HG02571 (cell line): Measurements from ENCODE around the gene YIF1B.

ENCODE experiments used
- ATAC-seq: cut with Tn5 transposase; IDR thresholded peaks from one replicate; pipeline ENCODE4 v1.9.1; 2021; ENCODE audit warnings: mild to moderate bottlenecking, moderate library complexity; ENCODE audit not compliant: unreplicated experiment

Gene YIF1B

DNA sequence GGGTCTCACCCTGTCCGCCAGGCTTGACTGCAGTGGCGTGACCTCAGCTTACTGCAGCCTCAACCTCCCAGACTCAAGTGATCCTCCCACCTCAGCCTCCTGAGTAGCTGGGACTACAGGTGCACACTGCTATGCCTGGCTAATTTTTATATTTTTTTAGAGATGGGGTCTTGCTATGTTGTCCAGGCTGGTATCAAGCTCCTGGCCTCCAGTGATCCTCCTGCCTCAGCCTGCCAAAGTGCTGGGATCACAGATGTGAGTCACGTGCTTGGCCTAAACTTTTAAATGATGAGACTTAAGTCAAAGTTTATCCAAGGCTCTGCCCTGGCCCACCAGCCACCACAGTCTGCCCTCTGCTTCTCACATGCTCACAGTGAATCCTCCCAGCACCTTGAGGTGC is 9.5 kb downstream of the YIF1B start:
- no peak for ATAC-seq

DNA sequence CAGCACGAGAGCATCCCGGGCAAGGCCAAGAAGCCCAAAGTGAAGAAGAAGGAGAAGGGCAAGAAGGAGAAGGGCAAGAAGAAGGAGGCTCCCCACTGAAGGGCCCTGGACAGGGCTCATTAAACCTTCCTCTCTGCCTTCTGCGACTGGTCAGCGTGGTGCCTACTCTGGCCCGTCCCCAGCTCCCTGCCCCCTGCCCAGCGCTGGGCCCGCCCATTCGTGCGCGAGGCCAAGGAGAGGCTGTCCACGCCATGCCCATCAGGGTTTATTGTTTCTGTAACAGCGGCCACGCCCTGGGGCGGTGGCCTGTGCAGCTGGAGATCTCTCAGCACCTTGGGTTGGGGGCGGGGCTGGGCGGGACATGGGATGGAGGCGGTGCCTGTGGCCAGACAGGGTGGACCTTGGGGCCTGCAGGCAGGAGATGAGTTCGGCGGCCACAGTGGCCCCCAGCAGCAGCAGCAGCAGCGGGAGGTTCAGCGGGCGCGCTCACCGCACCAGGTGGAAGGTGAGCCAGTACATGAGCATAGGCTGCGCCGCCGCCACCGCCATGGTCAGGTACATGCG is 10.8 kb downstream of the YIF1B start:
- no peak for ATAC-seq

DNA sequence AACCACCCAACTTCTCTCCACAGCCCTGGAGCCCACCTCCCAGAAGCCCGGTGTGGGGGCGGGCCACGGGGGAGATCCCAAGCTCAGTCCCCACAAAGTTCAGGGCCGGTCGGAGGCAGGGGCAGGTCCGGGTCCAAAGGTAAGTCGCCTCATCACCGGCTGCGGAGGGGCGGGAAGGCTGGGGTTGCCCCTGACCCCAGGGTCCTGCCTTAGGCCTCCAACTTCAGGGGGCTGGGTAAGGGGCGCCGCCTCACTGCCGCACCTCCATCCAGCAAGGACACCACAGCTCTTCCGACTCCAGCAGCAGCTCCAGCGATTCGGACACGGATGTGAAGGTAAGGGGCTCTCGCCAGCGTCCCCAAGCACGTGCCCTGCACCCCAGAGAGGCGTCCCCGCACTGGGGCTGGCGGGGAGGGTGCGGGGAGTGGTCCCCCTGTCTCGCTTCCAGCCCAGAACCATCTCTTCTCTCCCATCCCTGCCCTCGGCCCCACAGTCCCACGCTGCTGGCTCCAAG is 11.3 kb downstream of the YIF1B start:
- no peak for ATAC-seq

DNA sequence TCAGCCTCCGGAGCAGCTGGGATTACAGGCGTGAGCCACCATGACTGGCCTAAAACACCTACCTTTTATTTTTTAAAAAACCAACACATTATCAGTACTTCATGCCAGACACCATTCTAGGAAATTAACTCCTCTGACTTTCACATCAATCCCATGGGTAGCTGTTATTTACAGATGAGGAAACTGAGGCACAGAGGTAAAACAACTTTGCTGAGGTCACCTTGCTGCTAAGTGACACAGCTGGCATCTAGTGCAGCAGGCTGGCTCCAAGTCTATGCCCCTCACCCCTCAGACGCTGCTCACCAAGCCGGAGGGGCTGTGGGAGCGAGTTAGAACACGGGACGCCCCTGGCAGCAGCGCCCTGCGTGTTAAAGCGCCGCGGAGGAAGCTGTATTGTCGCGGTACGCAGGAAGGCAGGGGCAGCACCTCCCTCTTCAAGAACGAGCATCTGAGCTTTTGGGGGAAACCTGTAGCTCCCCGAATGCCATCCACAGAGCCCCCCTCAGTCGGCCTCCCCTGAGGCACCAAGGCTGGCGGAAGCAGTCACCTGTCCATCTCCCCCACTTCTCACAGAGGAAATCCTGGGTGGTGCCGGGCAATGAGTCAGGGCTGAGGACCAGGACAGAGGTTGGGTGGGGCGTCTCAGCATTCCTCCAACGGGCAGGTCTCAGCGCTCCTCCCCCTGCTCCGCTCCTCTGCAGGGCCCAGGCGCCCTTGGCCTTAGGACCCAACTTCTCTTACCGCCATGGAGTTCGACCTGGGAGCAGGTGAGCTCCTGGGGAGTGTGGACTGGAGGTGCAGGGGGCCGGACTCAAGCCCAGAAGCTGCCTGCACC is 12.0 kb downstream of the YIF1B start, which contains the start of gene C19orf33:
Gene C19orf33 (plus strand): TSS at position 735 of the 835 bp plus-strand sequence. CDS start 11 bp downstream, at position 746.
- no peak for ATAC-seq

DNA sequence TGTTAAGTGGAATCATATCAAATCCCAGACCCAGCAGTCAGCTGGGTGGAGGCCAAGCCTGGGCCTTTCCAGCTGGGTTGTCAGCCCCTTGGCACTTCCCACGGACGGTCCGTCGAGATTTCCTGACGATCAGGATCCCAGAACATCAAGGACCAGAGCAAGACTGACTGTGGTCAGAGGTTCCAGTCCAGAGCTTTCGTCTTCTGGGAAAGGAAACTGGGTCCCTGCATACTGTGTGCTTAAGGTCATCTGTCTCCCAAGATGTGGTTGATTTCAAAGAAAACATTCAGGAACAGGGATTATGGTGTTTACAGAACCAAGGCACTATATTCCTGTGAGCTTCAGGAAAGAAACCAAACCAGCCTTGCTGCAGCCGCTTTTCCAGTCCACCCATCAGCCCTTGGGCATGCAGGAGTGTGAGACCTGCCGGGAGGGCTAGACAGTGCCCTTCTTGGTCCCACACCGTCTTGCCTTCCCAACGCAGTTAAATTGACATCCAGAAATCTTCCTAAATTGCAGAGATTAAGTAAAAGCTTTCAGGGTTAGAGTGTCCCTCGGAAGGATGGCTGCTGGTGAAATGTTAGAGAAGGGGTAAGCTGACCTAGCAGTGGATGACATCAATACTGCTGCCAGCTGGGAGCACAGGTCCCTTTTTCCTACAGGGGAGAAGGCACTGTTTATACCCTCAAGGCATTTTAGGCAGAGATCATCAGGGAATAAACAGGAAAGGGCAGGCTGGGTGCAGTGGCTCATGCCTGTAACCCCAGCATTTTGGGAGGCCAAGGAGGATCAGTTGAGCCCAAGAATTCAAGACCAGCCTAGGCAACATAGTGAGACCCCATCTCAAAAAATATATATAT is 16.7 kb downstream of the YIF1B start:
- no peak for ATAC-seq

DNA sequence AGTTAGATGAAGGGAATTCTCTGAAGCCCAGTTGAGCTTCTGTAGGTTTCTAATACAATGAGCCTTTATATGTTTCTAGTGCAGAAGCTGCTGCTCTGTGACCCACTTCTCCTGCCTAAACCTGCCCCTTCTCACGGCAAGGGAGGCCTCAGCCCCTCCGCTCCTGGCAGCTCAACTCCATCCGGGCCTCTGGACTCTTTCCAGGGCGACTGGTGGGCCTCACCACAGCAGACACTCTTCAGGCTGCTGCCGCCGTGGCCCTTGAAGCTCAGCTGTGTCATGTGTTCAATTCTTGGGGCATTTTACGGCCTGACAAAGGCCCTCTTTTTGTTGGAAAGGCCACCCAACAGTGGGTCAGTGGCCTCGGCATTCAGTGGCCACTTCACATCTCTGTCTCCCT is 21.7 kb downstream of the YIF1B start:
- no peak for ATAC-seq

DNA sequence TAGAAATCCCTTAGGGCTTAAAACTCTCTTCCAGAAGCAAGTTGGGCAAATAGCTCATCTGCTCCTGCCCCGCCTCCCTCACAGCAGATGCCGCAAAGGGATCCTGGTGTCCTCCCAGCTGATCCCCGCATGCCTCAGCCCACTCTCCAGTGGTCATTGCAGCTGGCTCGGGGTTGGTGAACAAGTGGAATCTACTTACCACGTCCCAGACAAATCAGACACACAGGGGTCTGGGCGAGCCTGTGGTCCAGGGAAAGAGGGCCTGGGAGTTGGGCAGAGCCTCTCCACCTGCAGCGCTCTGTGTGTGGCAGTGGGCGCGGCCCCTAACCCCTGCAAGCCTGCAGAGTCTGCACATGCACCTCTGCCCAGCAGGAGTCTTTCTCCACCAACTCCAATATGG is 22.5 kb downstream of the YIF1B start:
- no peak for ATAC-seq

DNA sequence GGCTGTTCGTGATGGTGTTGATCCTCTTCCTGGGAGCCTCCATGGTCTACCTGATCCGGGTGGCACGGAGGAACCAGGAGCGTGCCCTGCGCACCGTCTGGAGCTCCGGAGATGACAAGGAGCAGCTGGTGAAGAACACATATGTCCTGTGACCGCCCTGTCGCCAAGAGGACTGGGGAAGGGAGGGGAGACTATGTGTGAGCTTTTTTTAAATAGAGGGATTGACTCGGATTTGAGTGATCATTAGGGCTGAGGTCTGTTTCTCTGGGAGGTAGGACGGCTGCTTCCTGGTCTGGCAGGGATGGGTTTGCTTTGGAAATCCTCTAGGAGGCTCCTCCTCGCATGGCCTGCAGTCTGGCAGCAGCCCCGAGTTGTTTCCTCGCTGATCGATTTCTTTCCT is 23.9 kb downstream of the YIF1B start:
- no peak for ATAC-seq

DNA sequence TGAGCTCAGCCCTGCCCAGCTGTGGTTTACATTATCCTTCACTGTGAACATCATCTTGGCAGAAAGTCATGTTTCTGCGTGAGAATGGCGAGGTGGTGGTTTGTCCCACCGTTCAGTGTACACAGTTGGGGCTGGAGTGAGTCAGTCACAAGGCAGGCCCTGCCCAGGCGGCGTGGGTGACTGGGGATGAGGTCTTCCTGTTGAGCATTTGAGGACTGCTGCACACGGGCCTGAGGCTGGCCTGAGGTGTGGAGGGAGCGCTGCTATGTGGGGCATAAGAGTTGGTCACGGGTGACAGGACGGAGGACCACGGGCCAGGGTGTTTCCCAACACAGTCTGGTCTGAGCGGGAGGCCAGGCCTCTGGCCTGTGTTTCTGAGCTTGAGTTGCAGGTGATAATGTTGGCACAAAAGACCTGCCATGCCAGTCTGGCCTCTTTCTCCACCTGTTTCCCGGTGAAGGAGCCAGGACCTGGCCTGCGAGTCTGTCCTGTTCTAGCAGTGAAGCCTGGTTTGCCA is 25.1 kb downstream of the YIF1B start:
- no peak for ATAC-seq

DNA sequence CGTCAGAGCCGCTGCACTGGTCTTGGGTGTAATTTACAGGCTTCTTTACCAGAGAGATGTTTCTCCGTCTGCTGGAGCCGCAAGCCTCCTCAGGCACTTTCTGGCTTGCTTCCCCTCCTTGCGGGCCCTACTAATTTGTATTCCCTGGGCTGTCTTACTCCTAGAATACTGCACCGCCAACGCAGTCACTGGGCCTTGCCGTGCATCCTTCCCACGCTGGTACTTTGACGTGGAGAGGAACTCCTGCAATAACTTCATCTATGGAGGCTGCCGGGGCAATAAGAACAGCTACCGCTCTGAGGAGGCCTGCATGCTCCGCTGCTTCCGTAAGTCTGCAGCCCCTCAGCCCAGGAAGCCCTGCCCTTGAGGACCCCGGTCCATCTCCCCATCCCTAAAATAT is 25.8 kb downstream of the YIF1B start:
- no peak for ATAC-seq

DNA sequence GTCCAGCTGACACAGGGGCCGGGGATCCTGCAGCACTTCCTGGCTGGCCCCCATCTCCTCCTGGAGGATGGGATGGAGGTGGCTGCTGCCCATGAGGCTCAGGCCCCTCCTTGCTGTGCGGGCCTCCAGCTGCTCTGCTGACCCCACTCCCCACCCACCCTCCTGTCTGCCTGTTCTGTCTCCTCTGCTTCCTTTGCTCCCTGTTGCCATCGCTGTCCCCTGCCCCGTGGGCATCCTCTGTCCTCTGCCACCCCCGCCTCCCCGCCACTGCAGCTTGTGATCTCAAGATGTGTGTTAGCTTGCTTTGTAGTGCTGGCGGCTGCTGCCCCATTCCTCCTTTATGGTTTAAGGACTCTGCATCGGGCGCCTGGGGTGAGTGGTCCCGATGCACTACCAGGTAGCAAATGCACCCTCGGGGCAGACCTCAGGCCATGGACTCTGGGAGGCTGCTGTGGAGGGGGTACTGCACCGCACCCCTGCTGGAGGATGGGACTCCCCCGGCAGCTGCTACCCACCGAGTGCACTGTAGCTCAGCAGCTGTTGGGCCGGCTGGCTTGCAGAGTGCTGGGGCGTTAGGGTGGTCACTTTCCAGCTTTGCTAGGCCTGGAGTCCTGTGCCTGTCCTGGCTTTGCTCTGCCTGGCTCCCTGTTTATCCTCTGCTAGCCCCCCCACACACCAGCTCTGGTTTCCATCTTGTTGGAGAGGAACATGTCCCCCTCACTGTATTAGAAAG is 27.5 kb downstream of the YIF1B start:
- no peak for ATAC-seq

DNA sequence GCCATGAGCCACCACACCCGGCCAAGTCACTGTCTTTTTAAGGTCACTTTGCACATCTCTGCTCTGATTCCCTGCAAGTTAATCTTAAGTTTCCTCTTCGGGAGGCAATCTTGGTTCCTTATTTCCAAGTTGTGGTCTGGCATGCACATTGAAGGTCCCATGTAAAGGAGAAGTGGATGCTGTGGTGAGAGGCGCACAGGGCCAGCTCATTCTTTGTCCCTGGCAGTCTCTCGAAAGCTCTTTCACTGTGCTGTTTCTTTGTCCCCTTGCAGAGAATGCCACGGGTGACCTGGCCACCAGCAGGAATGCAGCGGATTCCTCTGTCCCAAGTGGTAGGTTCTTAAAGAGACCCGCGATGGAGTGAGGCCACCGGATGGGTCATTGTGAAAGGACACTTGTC is 28.1 kb downstream of the YIF1B start:
- ATAC-seq = no peak

DNA sequence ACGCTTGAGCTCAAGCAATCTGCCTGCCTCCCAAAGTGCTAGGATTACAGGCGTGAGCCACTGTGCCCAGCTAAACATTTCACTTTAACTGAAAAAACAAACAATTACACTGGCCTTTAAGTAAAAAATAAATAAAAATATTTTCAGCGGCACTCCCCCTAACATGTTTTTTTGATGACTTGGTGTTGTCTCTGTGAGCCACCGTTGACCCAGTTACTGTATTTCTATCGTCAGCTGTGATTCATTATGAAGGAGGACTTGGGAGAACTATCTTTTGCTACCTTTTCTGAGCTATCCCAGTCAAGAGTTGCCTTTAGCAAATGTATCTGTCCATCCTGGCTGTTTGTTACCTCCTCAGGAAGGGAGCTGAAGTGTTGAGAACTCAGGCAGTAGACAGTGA is 30.2 kb downstream of the YIF1B start:
- ATAC-seq = no peak

DNA sequence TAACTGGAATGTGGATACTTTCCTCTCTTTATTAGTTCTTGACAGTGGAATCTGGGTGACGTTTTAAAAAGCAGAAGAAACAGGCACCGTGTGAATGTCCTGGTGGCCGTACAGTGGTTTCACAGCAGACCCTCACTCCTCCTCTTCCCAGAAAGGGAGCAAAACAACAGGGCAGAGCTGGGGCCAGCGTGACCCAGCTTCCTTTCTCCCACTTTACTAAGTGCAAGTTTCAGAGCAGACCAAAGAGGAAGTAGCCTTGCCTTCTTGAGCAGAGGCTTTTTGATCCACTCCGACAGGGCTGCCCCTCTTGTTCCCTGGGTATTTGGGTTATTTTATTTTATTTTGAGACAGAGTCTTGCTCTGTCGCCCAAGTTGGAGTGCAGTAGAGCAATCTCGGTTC is 31.3 kb downstream of the YIF1B start:
- ATAC-seq = no peak

DNA sequence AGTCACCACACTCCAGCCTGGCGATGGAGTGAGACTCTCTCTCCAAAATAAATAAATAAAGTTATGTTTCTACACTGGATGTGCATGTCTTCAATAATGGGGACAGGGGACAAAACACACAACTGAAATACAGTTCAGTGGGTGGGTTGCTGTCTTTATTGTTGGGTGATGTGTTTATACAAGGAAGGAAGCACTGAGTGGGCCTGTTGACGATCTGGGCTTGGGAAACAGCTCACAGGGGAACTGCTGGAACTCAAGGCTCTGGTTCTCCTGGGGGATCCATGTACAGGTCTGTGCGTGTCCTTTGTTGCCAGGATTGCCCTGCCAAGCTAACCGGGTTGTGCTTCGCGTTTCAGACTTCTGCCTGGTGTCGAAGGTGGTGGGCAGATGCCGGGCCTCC is 32.5 kb downstream of the YIF1B start:
- no peak for ATAC-seq

DNA sequence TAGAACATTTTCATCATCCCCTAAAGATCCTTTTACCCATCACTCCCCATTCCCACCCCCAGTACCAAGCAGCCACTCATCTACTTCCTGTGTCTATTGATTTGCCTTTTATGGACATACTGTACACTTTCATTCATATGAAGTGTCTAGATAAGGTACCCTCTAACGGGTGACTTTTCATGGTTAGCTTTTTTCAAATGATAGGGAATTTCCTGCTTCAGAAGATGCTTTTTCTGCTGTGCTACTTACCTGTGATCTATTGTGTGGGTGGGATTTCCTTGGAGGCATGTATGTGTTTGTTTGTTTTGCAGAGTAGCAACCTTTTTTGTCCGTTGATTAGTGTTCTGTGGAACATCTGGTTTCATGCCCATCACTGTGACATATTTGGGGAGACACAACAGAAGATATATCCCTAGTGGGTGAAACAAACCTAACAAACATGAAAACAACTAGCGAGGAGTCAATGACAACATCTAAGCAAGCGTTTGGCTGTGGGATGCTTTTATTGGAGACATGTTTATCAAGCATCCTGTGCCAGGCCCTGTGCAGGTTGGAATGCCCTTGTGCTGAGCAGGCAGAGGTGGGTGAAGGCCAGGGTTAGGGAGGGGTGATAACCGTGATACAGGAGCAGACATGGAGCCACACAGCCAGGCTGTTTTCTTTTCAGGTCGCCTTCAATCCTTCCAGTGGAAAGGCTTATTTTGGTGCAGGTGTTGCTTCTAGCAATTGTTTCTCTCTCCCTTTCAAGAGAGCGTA is 33.8 kb downstream of the YIF1B start:
- no peak for ATAC-seq

DNA sequence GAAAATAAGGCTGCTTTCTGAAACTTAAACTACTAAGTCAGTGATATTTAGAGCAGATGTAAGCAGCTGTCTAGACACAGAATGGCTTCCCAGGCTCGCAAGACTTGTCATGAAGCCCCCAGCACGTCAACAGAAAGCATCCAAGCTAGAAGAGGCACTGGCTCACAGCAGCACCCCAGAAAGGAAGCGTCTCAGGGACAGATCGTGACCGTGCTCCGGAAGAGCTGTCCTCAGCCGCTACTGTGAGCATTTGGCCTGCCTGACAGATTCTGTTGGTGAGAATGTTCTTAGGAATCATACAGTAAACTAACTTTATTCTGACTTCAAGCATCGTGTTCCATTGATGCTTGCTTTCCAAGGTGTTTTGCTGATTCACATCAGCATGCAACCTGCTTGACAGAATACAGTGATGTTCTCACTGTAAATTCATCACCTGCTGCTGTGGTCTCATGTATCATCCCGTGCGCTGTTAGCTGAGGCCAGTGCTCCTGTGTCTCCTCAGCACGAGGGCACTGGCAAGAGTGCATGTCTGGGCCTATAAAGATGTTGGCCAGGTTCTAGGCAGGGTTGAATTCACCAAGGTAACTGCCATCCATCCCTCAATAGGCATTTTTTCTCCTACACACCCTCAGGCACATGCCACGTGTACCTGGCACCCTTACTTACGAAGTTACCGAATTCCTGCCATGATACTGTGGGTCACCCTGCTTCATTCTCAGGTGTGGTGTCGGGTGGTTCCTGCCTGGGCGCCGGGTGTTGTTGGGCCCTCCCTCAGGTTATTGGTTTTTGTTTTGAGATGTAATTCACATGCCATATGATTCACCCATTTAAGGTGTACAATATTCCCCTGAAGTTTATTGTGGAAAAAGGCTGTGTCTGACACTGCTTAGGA is 35.5 kb downstream of the YIF1B start:
- ATAC-seq = no peak

DNA sequence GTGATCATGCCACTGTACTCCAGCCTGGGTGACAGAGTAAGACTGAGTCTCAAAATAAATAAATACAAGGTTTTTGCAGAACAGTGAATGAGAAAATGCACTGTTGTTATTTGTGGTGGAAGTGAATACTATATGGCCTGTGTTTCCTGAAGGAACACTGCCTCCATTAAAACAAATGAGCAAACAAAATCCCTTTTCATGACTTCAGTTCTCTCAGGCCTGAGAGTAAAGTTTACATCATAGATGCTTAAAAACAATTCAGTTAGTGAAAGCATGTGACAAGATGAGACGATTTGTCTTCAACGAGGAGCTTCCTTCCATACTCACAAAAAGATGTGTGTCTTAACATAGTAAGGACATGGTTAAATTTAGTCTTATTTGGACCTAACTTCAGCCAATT is 37.0 kb downstream of the YIF1B start:
- no peak for ATAC-seq
